ENCODE measurements around the gene PRR19.
A peak's percentile ranks its signal among the peaks of the same experiment; 100 is the strongest.

The PRR19 gene

DNA sequence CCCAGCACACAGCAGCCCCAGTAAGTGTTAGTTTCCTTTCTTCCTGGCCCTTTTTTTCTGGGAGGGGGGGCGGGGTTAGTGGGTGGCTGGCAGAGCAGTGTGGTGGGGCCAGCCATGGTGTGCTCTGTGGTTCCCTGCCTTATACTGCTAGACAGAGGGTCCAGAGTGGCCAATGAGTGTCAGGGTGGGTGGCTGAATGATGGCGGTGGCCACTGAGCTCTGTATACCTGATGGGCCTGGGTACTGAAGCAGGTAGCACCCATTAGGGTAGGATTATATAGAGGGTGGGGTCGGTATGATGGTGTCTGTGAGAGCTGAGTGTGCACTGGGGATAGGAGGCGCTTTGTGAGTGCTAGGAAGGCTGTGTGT lies 19.1 kb upstream of the PRR19 start:
- in situ Hi-C loops (cut with HindIII; ENCODE audit: low pct_unique_long_range_greater_than_20kb, low sequenced_read_pairs) = no loop called here
- TF ChIP-seq JUND (IDR thresholded peaks at IDR 0.05; ENCODE audit: low read depth) = no peak
- DNase-seq (ENCODE audit: low read depth in 1 of 2, low spot score in 1 of 2) = no peak

DNA sequence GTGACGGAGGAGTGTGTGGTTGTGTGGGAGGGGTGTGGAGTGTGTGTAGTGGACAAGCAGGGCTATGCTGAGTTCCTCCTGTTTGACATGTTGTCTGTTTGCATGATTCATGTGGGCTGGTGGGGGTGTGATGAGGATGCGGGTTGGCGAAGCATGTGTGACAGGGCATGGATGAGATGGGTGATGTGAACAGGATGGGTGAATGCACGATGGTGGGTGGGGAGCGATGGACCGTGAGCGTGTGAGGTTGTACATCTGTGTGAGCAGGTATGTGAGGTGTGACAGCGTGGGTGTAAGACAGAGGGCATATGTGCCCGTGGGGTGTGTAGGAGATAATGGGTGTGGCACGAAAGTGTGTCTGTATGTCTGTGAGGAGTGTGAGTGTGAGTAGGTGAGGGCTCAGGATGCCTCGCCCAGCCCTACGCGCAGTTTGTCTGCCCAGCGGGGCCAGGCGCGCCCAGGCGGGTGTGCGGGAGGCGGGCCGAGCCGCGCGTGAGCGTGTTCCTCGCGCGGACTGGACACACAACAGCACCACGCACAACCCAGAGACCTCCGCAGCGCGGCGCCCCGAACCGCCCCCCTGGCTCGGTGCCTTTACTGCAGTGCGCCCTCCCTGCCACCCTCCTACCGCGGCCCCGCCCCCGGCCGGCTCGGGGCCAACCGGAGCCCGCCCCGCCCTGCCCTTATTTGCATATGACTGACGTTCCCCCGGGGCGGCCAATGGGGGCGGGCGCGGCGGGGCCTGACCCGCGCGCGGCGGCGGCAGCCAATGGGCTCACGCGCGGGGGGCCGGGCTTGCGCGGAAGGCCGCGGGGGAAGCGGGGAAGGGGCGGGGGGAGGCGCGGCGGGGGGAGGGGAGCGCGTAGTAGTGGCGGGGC lies 18.5 kb upstream of the PRR19 start:
- DNase-seq (ENCODE audit: low read depth in 1 of 2, low spot score in 1 of 2) = peak; percentile 88 to 95
- in situ Hi-C loops (cut with HindIII; ENCODE audit: low pct_unique_long_range_greater_than_20kb, low sequenced_read_pairs) = no loop called here
- no peak for TF ChIP-seq JUND (IDR thresholded peaks at IDR 0.05; ENCODE audit: low read depth)

DNA sequence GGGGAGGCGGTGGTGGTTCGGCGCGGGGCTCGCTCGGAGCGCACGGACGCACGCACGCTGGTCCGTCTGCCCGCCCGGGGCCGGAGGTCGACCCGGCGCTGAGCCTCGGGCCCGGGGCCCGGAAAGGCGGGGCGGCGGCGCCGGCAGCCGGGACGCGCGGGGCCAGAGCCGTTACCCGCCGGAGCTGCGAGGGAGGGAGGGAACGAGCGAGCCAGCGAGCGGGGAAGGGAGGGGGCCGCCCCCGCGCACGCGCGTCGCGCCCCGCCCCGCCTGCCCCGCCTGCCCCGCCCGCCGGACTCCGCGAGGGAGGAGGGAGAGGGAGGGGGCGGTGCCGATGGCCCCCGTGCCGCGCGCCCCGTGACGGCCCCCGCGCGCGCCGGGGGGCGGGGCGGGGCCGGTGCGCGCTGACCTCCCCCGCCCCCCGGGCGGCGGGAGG lies 17.8 kb upstream of the PRR19 start:
- in situ Hi-C loops (cut with HindIII; ENCODE audit: low pct_unique_long_range_greater_than_20kb, low sequenced_read_pairs) = no loop called here
- no peak for TF ChIP-seq JUND (IDR thresholded peaks at IDR 0.05; ENCODE audit: low read depth)
- DNase-seq (ENCODE audit: low read depth in 1 of 2, low spot score in 1 of 2) = peak; percentile 68 to 87

- DNase-seq (ENCODE audit: low read depth in 1 of 2, low spot score in 1 of 2) = no peak
- no peak for TF ChIP-seq JUND (IDR thresholded peaks at IDR 0.05; ENCODE audit: low read depth)
- in situ Hi-C loops (cut with HindIII; ENCODE audit: low pct_unique_long_range_greater_than_20kb, low sequenced_read_pairs) = no loop called here
Observed at GRCh38 chr19:42284591-42285341, 17.2 kb upstream of the PRR19 start.

GRCh38 chr19:42285541-42285941 lies 16.4 kb upstream of the PRR19 start:
- DNase-seq (ENCODE audit: low read depth in 1 of 2, low spot score in 1 of 2) = no peak
- in situ Hi-C loops (cut with HindIII; ENCODE audit: low pct_unique_long_range_greater_than_20kb, low sequenced_read_pairs) = no loop called here
- no peak for TF ChIP-seq JUND (IDR thresholded peaks at IDR 0.05; ENCODE audit: low read depth)

GRCh38 chr19:42285988-42286348 lies 16.0 kb upstream of the PRR19 start:
- in situ Hi-C loops (cut with HindIII; ENCODE audit: low pct_unique_long_range_greater_than_20kb, low sequenced_read_pairs) = no loop called here
- TF ChIP-seq JUND (IDR thresholded peaks at IDR 0.05; ENCODE audit: low read depth) = no peak
- DNase-seq (ENCODE audit: low read depth in 1 of 2, low spot score in 1 of 2) = no peak

- in situ Hi-C loops (cut with HindIII; ENCODE audit: low pct_unique_long_range_greater_than_20kb, low sequenced_read_pairs) = no loop called here
- TF ChIP-seq JUND (IDR thresholded peaks at IDR 0.05; ENCODE audit: low read depth) = no peak
- DNase-seq (ENCODE audit: low read depth in 1 of 2, low spot score in 1 of 2) = no peak
Observed at GRCh38 chr19:42286349-42287016, 15.4 kb upstream of the PRR19 start.

DNA sequence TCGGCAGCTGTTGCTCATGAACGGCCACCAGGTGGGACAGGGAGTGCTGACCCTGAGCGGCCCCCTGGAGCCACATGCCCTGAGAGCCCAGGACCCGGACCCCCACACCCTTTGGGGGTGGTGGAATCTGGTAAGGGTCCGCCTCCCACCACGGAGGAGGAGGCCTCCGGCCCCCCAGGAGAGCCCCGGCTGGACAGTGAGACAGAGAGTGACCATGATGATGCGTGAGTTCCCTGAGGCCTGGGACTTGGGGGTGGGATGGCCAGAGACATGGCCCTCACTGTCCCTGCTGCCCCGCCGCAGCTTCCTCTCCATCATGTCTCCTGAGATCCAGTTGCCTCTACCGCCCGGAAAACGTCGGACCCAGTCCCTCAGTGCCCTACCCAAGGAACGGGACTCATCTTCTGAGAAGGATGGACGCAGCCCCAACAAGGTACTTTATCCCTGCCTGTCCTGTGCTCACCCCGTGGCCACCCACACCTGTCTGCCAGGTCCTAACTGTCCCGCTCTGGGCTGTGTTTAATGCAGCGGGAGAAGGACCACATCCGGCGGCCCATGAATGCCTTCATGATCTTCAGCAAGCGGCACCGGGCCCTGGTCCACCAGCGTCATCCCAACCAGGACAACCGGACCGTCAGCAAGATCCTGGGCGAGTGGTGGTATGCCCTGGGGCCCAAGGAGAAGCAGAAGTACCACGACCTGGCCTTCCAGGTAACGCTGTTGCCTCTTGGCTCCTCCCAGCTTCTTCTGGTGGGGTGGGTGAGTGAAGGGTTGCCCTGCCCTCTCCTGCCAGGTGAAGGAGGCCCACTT lies 14.7 kb upstream of the PRR19 start:
- DNase-seq (ENCODE audit: low read depth in 1 of 2, low spot score in 1 of 2) = no peak
- in situ Hi-C loops (cut with HindIII; ENCODE audit: low pct_unique_long_range_greater_than_20kb, low sequenced_read_pairs) = no loop called here
- TF ChIP-seq JUND (IDR thresholded peaks at IDR 0.05; ENCODE audit: low read depth) = no peak

GRCh38 chr19:42287827-42288107 lies 14.2 kb upstream of the PRR19 start:
- in situ Hi-C loops (cut with HindIII; ENCODE audit: low pct_unique_long_range_greater_than_20kb, low sequenced_read_pairs) = no loop called here
- DNase-seq (ENCODE audit: low read depth in 1 of 2, low spot score in 1 of 2) = no peak
- no peak for TF ChIP-seq JUND (IDR thresholded peaks at IDR 0.05; ENCODE audit: low read depth)

- in situ Hi-C loops (cut with HindIII; ENCODE audit: low pct_unique_long_range_greater_than_20kb, low sequenced_read_pairs) = no loop called here
- no peak for TF ChIP-seq JUND (IDR thresholded peaks at IDR 0.05; ENCODE audit: low read depth)
- no peak for DNase-seq (ENCODE audit: low read depth in 1 of 2, low spot score in 1 of 2)
Observed at GRCh38 chr19:42288387-42288786, 13.5 kb upstream of the PRR19 start.

DNA sequence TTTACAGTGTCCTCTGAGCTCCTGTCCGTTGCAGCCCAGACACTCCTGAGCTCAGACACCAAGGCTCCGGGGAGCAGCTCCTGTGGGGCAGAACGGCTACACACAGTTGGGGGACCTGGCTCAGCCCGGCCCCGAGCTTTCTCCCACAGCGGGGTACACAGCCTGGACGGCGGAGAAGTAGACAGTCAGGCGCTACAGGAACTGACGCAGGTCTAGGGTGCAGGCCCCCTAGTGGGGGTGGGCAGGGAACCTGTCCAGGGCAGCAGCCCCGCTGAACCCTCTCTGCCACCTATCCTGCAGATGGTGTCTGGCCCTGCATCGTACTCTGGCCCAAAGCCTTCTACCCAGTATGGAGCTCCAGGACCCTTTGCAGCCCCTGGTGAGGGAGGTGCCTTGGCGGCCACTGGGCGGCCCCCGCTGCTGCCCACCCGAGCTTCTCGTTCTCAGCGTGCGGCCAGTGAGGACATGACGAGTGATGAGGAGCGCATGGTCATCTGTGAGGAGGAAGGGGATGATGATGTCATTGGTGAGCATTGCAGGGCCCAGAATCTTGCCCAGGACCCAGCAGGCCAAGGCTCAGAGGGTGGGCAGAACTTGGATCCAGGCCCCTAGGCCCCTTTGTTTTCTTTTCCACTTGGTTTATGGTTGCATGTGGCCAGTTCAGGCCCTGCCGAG lies 12.9 kb upstream of the PRR19 start:
- in situ Hi-C loops (cut with HindIII; ENCODE audit: low pct_unique_long_range_greater_than_20kb, low sequenced_read_pairs) = no loop called here
- DNase-seq (ENCODE audit: low read depth in 1 of 2, low spot score in 1 of 2) = no peak
- TF ChIP-seq JUND (IDR thresholded peaks at IDR 0.05; ENCODE audit: low read depth) = no peak

DNA sequence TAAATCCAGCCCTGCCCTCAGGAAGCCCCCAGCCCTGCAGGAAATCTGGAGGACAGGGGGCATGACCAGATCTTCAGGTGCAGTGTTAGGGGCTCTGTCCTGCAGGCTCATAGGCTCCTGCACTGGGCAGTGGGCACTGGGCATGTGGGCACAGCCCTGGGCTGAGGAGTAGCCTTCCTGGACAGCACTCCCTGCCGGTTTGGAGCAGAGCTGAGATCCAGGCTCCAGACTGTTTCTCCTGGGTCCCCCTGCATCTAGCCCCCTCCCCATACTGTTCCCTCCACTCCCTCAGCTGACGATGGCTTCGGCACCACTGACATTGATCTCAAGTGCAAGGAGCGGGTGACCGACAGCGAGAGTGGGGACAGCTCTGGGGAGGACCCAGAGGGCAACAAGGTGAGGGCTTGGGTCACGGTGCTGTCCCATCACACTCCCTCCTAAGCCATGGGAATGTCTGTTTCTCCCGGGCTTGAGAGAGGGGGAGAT lies 12.3 kb upstream of the PRR19 start:
- no peak for TF ChIP-seq JUND (IDR thresholded peaks at IDR 0.05; ENCODE audit: low read depth)
- no peak for DNase-seq (ENCODE audit: low read depth in 1 of 2, low spot score in 1 of 2)
- in situ Hi-C loops (cut with HindIII; ENCODE audit: low pct_unique_long_range_greater_than_20kb, low sequenced_read_pairs) = no loop called here
